HG02938 (cell line): ENCODE measurements around the gene BIN1.

Experiments used
- ATAC-seq: cut with Tn5 transposase; IDR thresholded peaks from one replicate; pipeline ENCODE4 v1.9.1; 2021; ENCODE audit warnings: mild to moderate bottlenecking, moderate library complexity; ENCODE audit not compliant: unreplicated experiment

Gene BIN1

DNA sequence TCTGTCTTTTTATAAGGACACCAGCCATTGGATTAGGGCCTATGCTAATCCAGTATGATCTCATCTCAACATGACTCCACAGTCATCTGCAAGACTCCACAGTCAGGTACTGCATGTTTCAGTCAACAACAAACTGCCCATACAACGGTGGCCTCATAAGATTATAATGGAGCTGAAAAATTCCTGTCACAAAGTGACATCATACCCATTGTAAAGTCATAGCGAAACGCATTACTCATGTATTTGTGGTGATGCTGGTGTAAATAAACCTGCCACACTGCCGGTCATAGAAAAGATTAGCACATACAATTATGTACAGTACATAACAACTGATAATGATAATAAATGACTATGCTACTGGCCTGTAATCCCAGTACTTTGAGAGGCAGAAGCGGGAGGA is 106.0 kb downstream of the BIN1 start:
- no peak for ATAC-seq

DNA sequence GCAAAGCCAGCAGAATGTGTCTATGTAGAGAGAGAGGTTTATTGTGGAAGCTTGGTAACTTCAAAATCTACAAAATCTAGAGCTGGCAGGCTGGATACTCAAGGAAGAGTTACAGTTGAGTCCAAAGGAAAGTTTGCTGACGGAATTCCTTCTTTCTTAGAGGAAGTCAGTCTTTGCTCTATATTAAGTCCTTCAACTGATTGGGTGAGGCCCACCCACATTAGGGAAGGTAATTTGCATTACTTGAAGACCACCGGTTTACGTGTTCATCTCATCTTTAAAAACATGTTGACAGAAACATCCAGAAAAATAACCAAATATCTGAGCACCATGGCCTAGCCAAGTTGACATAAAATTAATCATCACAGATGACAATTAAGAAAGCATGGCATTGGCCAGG is 106.8 kb downstream of the BIN1 start:
- ATAC-seq, result no peak

DNA sequence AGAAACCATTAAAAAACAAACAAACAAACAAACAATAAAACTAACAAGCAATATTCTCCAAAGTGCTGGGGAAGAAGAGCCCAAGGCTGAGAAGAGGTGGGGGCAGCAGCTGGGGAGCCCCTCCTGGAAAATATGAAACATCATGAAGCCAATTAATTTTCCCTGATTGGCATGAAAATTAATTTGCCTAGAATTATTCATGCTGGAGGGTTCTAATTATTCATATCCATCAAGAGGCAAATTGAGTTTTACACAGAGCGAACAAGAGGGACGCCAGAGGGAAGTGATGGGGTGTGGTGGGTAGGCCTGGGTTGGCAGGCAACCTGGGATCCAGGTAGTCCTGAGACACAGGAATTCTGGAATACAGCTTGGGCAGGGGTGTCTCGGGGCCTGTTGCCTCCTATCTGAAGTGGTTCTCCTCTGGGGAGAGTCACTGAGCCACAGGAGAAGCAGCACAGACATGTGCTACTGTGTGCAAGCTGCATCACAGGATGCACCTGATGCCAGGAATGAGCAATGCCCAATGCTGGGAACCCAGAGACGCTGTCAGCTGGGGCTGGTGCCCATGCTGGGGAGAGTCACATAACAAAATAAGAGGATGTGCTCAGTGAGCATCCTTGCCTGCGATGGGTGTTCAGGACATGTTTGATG is 107.7 kb downstream of the BIN1 start:
- ATAC-seq, result no peak

GRCh38 chr2:126998486-126998885 is 108.5 kb downstream of the BIN1 start:
- no peak for ATAC-seq
